Skeletal muscle satellite cell (primary cell): Measurements from ENCODE around the gene NRXN2.
"Not testable (repeated sequence)": the region's sequence is repeated elsewhere in the genome, so short reads cannot be mapped to it uniquely, and the experiment has no call there.

Experiments
- H3K27me3 ChIP-seq: 2 replicates; pipeline ENCODE4 v1.7.0; 2013; ENCODE audit warnings: low read length; ENCODE audit not compliant: control insufficient read depth, insufficient read depth
- H3K36me3 ChIP-seq: 2 replicates; pipeline ENCODE4 v1.7.0; 2013; ENCODE audit warnings: mild to moderate bottlenecking, control low read depth, low read length; ENCODE audit not compliant: insufficient read depth
- H3K4me1 ChIP-seq: 2 replicates; pipeline ENCODE4 v1.7.0; 2013; ENCODE audit warnings: low read length; ENCODE audit not compliant: control insufficient read depth, insufficient read depth
- H3K4me2 ChIP-seq: 2 replicates; pipeline ENCODE4 v1.7.0; 2013; ENCODE audit warnings: mild to moderate bottlenecking, low read length
- H3K4me3 ChIP-seq: 2 replicates; pipeline ENCODE4 v1.7.0; 2013; ENCODE audit warnings: low read length
- H3K9ac ChIP-seq: 2 replicates; pipeline ENCODE4 v1.7.0; 2013; ENCODE audit warnings: mild to moderate bottlenecking, low read depth, low read length, moderate library complexity
- H3K9me3 ChIP-seq: replicated peaks from 2 replicates; pipeline ENCODE4 v1.7.0; 2013; ENCODE audit warnings: mild to moderate bottlenecking, control low read depth, low read length

The NRXN2 gene

DNA sequence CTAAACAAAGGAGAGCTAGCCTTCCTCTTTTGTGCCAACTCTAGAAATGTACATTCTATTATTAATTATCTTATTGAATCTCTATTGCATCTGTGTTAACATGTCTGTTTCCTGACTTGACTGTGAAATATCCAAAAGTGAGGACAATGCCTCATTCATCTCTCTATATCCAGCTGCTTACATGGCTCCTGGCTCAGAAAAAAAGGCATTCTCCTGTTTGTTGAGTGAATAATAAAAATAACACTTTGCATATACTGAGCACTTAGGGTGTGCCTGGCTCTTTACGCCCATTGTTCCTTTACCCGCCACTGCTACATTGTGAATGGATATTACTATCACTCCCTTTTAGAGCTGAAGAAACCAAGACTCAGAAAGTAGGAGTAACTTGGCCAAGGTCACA, 19.9 kb downstream of the NRXN2 start:
- no peaks in the 10 kb centered on the region for H3K36me3 ChIP-seq
- no peaks in the 10 kb centered on the region for H3K9me3 ChIP-seq
- H3K4me1 ChIP-seq, result no peaks in the 10 kb centered on the region
- no peak overlapping the region for H3K9ac ChIP-seq
- H3K4me2 ChIP-seq, result no peak overlapping the region
- peaks cover 65% of the 10 kb centered on the region for H3K27me3 ChIP-seq
- H3K4me3 ChIP-seq, result no peak overlapping the region

GRCh38 chr11:64701956-64702355, 21.0 kb downstream of the NRXN2 start:
- H3K27me3 ChIP-seq, result peaks cover 71% of the 10 kb centered on the region
- not testable (repeated sequence) for H3K4me1 ChIP-seq, H3K9ac ChIP-seq, H3K4me3 ChIP-seq, H3K36me3 ChIP-seq, H3K9me3 ChIP-seq, H3K4me2 ChIP-seq

DNA sequence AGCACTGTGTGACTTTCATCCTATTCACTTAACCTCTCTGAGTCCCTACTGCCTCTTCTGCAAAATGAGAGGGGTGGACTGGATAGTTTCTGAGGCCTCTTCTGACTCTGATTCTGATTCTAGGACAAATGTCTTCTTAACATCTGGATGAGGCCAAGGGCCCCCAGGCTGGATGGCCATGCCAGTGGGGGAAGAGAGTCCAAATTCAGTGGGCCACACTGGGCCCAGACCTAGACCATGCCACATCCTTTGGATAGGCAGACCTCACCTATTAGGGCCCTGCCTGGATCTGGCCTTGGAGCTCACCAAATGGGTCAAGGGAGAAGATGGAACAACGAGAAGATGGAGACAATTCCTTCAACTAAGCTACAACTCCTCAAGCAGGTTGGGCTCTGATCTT, 24.6 kb downstream of the NRXN2 start:
- no peaks in the 10 kb centered on the region for H3K4me1 ChIP-seq
- H3K4me3 ChIP-seq, result no peak overlapping the region
- no peaks in the 10 kb centered on the region for H3K36me3 ChIP-seq
- H3K9ac ChIP-seq, result no peak overlapping the region
- no peaks in the 10 kb centered on the region for H3K9me3 ChIP-seq
- no peak overlapping the region for H3K4me2 ChIP-seq
- H3K27me3 ChIP-seq, result peaks cover 79% of the 10 kb centered on the region

- Histone ChIP-seq H3K9ac (no peak overlapping the region), H3K4me1 (no peaks in the 10 kb centered on the region), H3K27me3 (peaks cover 76% of the 10 kb centered on the region), H3K4me2 (no peak overlapping the region), H3K9me3 (no peaks in the 10 kb centered on the region), H3K36me3 (no peaks in the 10 kb centered on the region), H3K4me3 (no peak overlapping the region)
Measured at GRCh38 chr11:64697663-64698375, 25.2 kb downstream of the NRXN2 start.

GRCh38 chr11:64696045-64696444, 27.0 kb downstream of the NRXN2 start:
- H3K36me3 ChIP-seq, result no peaks in the 10 kb centered on the region
- H3K4me3 ChIP-seq, result no peak overlapping the region

GRCh38 chr11:64695548-64695947, 27.4 kb downstream of the NRXN2 start:
- no peak overlapping the region for H3K9ac ChIP-seq
- no peaks in the 10 kb centered on the region for H3K9me3 ChIP-seq
- H3K36me3 ChIP-seq, result no peaks in the 10 kb centered on the region
- no peak overlapping the region for H3K4me2 ChIP-seq
- H3K4me1 ChIP-seq, result no peaks in the 10 kb centered on the region
- H3K27me3 ChIP-seq, result peaks cover 81% of the 10 kb centered on the region
- no peak overlapping the region for H3K4me3 ChIP-seq

More at GRCh38 chr11:64696045-64696444, 27.0 kb downstream of the NRXN2 start:
- Histone ChIP-seq H3K27me3 (peaks cover 84% of the 10 kb centered on the region), H3K9ac (no peak overlapping the region), H3K9me3 (no peaks in the 10 kb centered on the region), H3K4me1 (no peaks in the 10 kb centered on the region), H3K4me2 (no peak overlapping the region)

- no peak overlapping the region for H3K4me2 ChIP-seq
- no peak overlapping the region for H3K4me3 ChIP-seq
- no peaks in the 10 kb centered on the region for H3K36me3 ChIP-seq
- H3K9ac ChIP-seq, result no peak overlapping the region
- peaks cover 75% of the 10 kb centered on the region for H3K27me3 ChIP-seq
- H3K9me3 ChIP-seq, result no peaks in the 10 kb centered on the region
- H3K4me1 ChIP-seq, result no peaks in the 10 kb centered on the region
Measured at GRCh38 chr11:64694821-64695365, 28.1 kb downstream of the NRXN2 start.

DNA sequence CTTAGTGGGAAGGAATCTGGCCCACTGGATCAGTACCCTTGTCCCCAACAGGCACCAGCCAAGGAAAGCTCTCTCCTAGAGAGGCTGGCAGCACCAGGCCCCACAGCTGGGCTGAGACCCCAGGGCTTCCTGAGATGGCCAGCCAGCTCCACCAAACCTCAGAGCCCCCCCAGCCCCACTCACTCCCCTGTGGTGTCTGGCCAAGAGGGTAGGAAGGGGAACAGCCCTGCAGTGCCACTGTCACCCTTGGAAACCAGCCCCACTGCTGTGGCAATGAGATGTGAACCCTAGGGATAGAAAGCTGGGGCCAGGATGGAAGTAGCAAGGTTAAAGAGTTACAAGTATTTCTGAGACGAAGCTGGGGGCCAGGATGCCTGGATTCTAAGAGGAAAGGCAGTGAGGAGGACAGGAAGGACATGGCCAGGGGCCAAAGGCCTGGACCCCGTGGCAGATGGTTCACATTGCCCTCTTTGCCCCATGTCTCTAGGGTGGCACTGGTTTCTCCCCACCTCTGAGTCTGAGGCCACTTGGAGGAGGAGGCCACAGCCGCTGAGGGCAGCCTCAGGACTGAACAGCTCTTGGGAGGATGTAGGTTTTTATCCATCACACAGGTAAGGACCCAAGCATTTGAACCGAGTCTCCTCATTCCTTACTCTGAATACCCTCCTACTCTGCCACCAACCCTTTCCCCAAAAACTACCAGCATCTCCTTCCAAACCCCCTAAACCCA, 28.8 kb downstream of the NRXN2 start:
- Histone ChIP-seq H3K9me3 (no peaks in the 10 kb centered on the region), H3K4me3 (no peak overlapping the region), H3K27me3 (peaks cover 71% of the 10 kb centered on the region), H3K4me1 (no peaks in the 10 kb centered on the region), H3K36me3 (no peaks in the 10 kb centered on the region), H3K4me2 (no peak overlapping the region), H3K9ac (no peak overlapping the region)

DNA sequence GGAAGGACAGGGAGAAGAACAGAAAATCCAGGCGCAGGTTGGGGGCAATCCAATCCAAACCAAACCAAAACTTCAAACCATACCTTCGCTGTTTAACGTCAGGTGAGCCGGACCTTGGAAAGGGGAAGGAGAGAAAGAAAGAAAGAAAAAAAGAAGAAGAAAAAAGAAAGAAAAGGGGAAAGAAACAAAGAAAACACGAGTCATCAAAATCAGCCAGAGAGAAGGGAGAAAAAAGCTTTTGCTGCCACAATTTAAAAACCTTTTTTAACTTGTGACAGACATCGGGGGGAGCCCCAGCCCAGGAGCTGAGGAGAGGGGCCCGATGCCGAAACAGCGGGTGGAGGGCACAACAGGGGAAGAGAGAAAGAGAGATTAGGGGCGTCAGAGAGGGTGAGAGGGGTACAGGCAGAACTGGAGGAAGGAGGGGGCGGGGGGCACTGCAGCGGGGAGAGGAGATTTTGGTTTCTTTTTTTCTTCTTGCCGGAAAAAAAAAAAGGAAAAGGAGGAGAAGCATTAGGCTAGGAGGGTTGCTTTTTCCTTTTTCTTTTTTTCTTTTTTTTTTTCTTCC, 30.1 kb downstream of the NRXN2 start:
- Histone ChIP-seq H3K27me3 (peaks cover 58% of the 10 kb centered on the region), H3K9me3 (no peaks in the 10 kb centered on the region), H3K36me3 (no peaks in the 10 kb centered on the region), H3K4me3 (no peak overlapping the region), H3K4me2 (no peak overlapping the region), H3K9ac (no peak overlapping the region), H3K4me1 (peaks cover 6% of the 10 kb centered on the region)

DNA sequence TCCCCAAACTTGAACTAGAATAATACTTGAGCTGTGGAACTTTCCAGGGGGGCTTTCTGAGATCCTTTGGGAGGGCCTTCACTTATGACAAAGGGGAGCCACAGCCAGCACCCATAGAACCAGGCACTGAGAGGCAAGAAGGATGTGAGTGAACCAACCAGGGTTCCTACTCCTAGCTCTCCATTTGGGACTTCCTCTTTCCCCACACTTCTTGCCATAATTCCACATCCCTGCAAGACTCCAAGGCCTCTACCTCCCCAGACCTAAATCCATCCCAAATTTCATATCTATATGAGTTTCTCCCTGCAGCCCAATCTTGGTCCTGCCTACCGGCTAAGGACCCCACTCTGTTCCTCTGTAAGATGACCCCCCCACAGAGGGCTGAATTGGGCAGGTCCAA, 31.5 kb downstream of the NRXN2 start:
- Histone ChIP-seq H3K36me3 (no peaks in the 10 kb centered on the region), H3K4me3 (no peak overlapping the region), H3K9me3 (no peaks in the 10 kb centered on the region), H3K9ac (no peak overlapping the region), H3K4me1 (peaks cover 8% of the 10 kb centered on the region), H3K27me3 (peaks cover 49% of the 10 kb centered on the region), H3K4me2 (no peak overlapping the region)

- Histone ChIP-seq H3K9ac (no peak overlapping the region), H3K4me3 (no peak overlapping the region), H3K4me2 (no peak overlapping the region), H3K9me3 (no peaks in the 10 kb centered on the region), H3K4me1 (peaks cover 8% of the 10 kb centered on the region), H3K36me3 (no peaks in the 10 kb centered on the region), H3K27me3 (peaks cover 39% of the 10 kb centered on the region)
Measured at GRCh38 chr11:64690235-64690634, 32.8 kb downstream of the NRXN2 start.
